Sigmoid colon (tissue), 7 donors: ENCODE data around the gene MAST2. TPM values are rescaled to one million over a fixed set of nuclear protein-coding genes. Genes with fewer than 3 reads are reported as not detected.

Experiments
- DNase-seq: peaks from one replicate; pipeline ENCODE4 v3.0.0-alpha.2; 2019
- H3K27ac ChIP-seq, 4 donors: fragments of 200-600 bp; sonication (generic); one replicate each; pipeline ENCODE4 v1.5.1; 2016 to 2019; ENCODE audit warnings: mild to moderate bottlenecking in 1 of 4
- H3K27me3 ChIP-seq, 3 donors: fragments of 200-600 bp; sonication (generic); one replicate each; pipeline ENCODE4 v1.5.1; 2019; ENCODE audit warnings: mild to moderate bottlenecking in 1 of 3
- H3K36me3 ChIP-seq, 4 donors: fragments of 200-600 bp; sonication (generic); one replicate each; pipeline ENCODE4 v1.5.1; 2016 to 2019
- H3K4me1 ChIP-seq, 4 donors: fragments of 200-600 bp; sonication (generic); one replicate each; pipeline ENCODE4 v1.5.1; 2017 to 2019
- H3K4me3 ChIP-seq, 4 donors: fragments of 200-600 bp; sonication (generic); one replicate each; pipeline ENCODE4 v1.5.1; 2017 to 2019; ENCODE audit warnings: mild to moderate bottlenecking in 2 of 4, moderate library complexity in 1 of 4
- H3K9me3 ChIP-seq, 4 donors: fragments of 200-600 bp in 3 of 4; sonication (generic) in 3 of 4; one replicate each; pipeline versions ENCODE4 v1.5.1 to v1.6.1; 2013 to 2019
- CTCF ChIP-seq, 4 experiments: fragments of 450-650 bp in 3 of 4; fragments of 200-600 bp in 1 of 4; IDR thresholded peaks; one replicate each; pipeline ENCODE4 v1.5.1; 2016 to 2019; ENCODE audit warnings: antibody characterized with exemption in 4 of 4, mild to moderate bottlenecking in 3 of 4, moderate library complexity in 2 of 4
- EP300 ChIP-seq, 4 donors: sonication (generic); formaldehyde crosslinking; IDR thresholded peaks; one replicate each; pipeline ENCODE4 v1.6.1; 2017; ENCODE audit warnings: antibody characterized with exemption in 4 of 4
- POLR2A ChIP-seq, 2 donors: fragments of 450-650 bp; IDR thresholded peaks; one replicate each; pipeline ENCODE4 v1.6.1; 2016; ENCODE audit warnings: antibody characterized with exemption in 2 of 2, mild to moderate bottlenecking in 2 of 2, moderate library complexity in 2 of 2
- POLR2AphosphoS5 ChIP-seq, 4 donors: sonication (generic); formaldehyde crosslinking; IDR thresholded peaks; one replicate each; pipeline ENCODE4 v1.6.1; 2017; ENCODE audit warnings: antibody characterized with exemption in 4 of 4
- WGBS, 2 donors: extraction: QIAGEN DNeasy Blood & Tissue Kit; methylation state at CpG; one replicate each; pipeline ENCODE4 v1.1.7; 2013; 5-methylcytosine and 5-hydroxymethylcytosine counted together
- intact Hi-C: fragments of 100-400 bp; cut with DNase I; formaldehyde crosslinking; loops from one replicate; pipeline ENCODE4 v1.15.1; 2023
- polyA plus RNA-seq, 3 donors: library from polyadenylated mRNA; stranded (reverse); fragments of 200-250 nt; gene quantifications; one replicate each; pipeline ENCODE4 v1.2.3, GENCODE V29; 2013
- total RNA-seq, 4 donors: library from RNA; depleted of rRNA; stranded (reverse); fragments of >200 nt; gene quantifications; one replicate each; pipeline ENCODE4 v1.1.0, GENCODE V29; 2016
- donor health status: healthy with polysubstance abuse.
- donor health status: Bipolar disorder and iron deficiency.
- donor health status: healthy.

The MAST2 gene
- total and polyA plus RNA-seq, 7 donors: 19.3 to 54.0 (median 32.0) TPM

GRCh38 chr1:45876000-45876617 is 72.7 kb downstream of the MAST2 start:
- intact Hi-C loops: no loop called here
- Histone ChIP-seq H3K27ac (no peak overlapping the region), H3K4me3 (no peak overlapping the region), H3K9me3 (no peaks in the 10 kb centered on the region), H3K27me3 (no peaks in the 10 kb centered on the region), H3K4me1 (peaks cover 0 to 6% (median 1%) of the 10 kb centered on the region in 4 donors), H3K36me3 (no peaks in the 10 kb centered on the region)
- 58 to 74% methylated on average over 2 of the region's 2 CpGs for WGBS, 2 donors
- TF ChIP-seq CTCF (IDR thresholded peaks at IDR 0.05) (no peak), POLR2AphosphoS5 (IDR thresholded peaks at IDR 0.05) (no peak), EP300 (IDR thresholded peaks at IDR 0.05) (no peak), POLR2A (IDR thresholded peaks at IDR 0.05) (no peak)
- DNase-seq: no peak

GRCh38 chr1:45877264-45877663 is 73.9 kb downstream of the MAST2 start:
- Histone ChIP-seq H3K27ac (no peak overlapping the region), H3K36me3 (no peaks in the 10 kb centered on the region), H3K27me3 (no peaks in the 10 kb centered on the region), H3K4me1 (peaks cover 0 to 10% (median 5%) of the 10 kb centered on the region in 4 donors), H3K4me3 (no peak overlapping the region), H3K9me3 (no peaks in the 10 kb centered on the region)
- 80 to 91% methylated on average over 4 of the region's 4 CpGs for WGBS, 2 donors
- intact Hi-C loops: no loop called here
- no peak for TF ChIP-seq POLR2A (IDR thresholded peaks at IDR 0.05)
- no peak for TF ChIP-seq POLR2AphosphoS5 (IDR thresholded peaks at IDR 0.05)
- TF ChIP-seq EP300 (IDR thresholded peaks at IDR 0.05): no peak
- TF ChIP-seq CTCF (IDR thresholded peaks at IDR 0.05): no peak
- no peak for DNase-seq

- intact Hi-C loops: loop anchor here (5.0 kb wide), 2 partner anchors 78 to 128 kb away; partner anchors contain the start of genes IPP and MAST2
Measured at GRCh38 chr1:45879885-45880598, 76.6 kb downstream of the MAST2 start.

GRCh38 chr1:45880930-45881329 is 77.5 kb downstream of the MAST2 start:
- H3K4me3 ChIP-seq: no peak overlapping the region
- H3K4me1 ChIP-seq: peaks cover 0 to 19% (median 5%) of the 10 kb centered on the region in 4 donors
- DNase-seq: no peak
- WGBS, 2 donors: 92 to 94% methylated on average over 3 of the region's 3 CpGs
- no peak for TF ChIP-seq CTCF (IDR thresholded peaks at IDR 0.05)
- no peak for TF ChIP-seq POLR2AphosphoS5 (IDR thresholded peaks at IDR 0.05)
- no peak for TF ChIP-seq EP300 (IDR thresholded peaks at IDR 0.05)
- TF ChIP-seq POLR2A (IDR thresholded peaks at IDR 0.05): no peak
- H3K36me3 ChIP-seq: no peaks in the 10 kb centered on the region
- peak overlapping the region in 2 of 4 donors; percentile 41 to 55 for H3K27ac ChIP-seq
- no peaks in the 10 kb centered on the region for H3K27me3 ChIP-seq
- H3K9me3 ChIP-seq: no peaks in the 10 kb centered on the region
- intact Hi-C loops: loop anchor here (5.0 kb wide), 2 partner anchors 79 to 129 kb away; partner anchors contain the start of genes IPP and MAST2

More at GRCh38 chr1:45879885-45880598, 76.6 kb downstream of the MAST2 start:
- TF ChIP-seq POLR2AphosphoS5 (IDR thresholded peaks at IDR 0.05) (no peak), EP300 (IDR thresholded peaks at IDR 0.05) (no peak), POLR2A (IDR thresholded peaks at IDR 0.05) (no peak)
- no peak for DNase-seq
- Histone ChIP-seq H3K9me3 (no peaks in the 10 kb centered on the region), H3K4me3 (no peak overlapping the region), H3K4me1 (peaks cover 0 to 19% (median 5%) of the 10 kb centered on the region in 4 donors), H3K27me3 (no peaks in the 10 kb centered on the region), H3K27ac (no peak overlapping the region), H3K36me3 (no peaks in the 10 kb centered on the region)
- WGBS, 2 donors: 86 to 92% methylated on average over 4 of the region's 4 CpGs

- DNase-seq: no peak
- Histone ChIP-seq H3K27ac (no peak overlapping the region), H3K9me3 (no peaks in the 10 kb centered on the region), H3K4me1 (peaks cover 0 to 19% (median 5%) of the 10 kb centered on the region in 4 donors), H3K27me3 (no peaks in the 10 kb centered on the region), H3K36me3 (no peaks in the 10 kb centered on the region), H3K4me3 (no peak overlapping the region)
- 38 to 42% methylated on average over 1 of the region's 1 CpG for WGBS, 2 donors
- TF ChIP-seq POLR2A (IDR thresholded peaks at IDR 0.05) (no peak), CTCF (IDR thresholded peaks at IDR 0.05) (no peak), EP300 (IDR thresholded peaks at IDR 0.05) (no peak), POLR2AphosphoS5 (IDR thresholded peaks at IDR 0.05) (no peak)
- intact Hi-C loops: loop anchor here (5.0 kb wide), 2 partner anchors 81 to 131 kb away; partner anchors contain the start of genes IPP and MAST2
Measured at GRCh38 chr1:45883658-45884057, 80.2 kb downstream of the MAST2 start.
